Measurements from ENCODE around the gene MSRB1.

Gene MSRB1

GRCh38 chr16:1942810-1943726 is at the start of gene MSRB1:
Gene MSRB1, minus strand, starts transcription at chr16:1943199. Its CDS starts 43 bp downstream, at chr16:1943156.
- DNase-seq (ENCODE audit: low read depth) = peak; percentile 99

- DNase-seq (ENCODE audit: low read depth) = peak; percentile 98
Measured at GRCh38 chr16:1991948-1992703, 49.1 kb upstream of the MSRB1 start.

- DNase-seq (ENCODE audit: low read depth) = no peak
Measured at GRCh38 chr16:1991588-1991947, 48.6 kb upstream of the MSRB1 start.

- DNase-seq (ENCODE audit: low read depth) = peak; percentile 47
Measured at GRCh38 chr16:1991135-1991551, 48.1 kb upstream of the MSRB1 start.

- no peak for DNase-seq (ENCODE audit: low read depth)
Measured at GRCh38 chr16:1990351-1991134, 47.5 kb upstream of the MSRB1 start.

- no peak for DNase-seq (ENCODE audit: low read depth)
Measured at GRCh38 chr16:1990101-1990350, 47.0 kb upstream of the MSRB1 start.

GRCh38 chr16:1989209-1990100 is 46.5 kb upstream of the MSRB1 start, which contains the start of gene SYNGR3:
Gene SYNGR3, plus strand, starts transcription at chr16:1989970. Its CDS starts 133 bp downstream, at chr16:1990103.
- no peak for DNase-seq (ENCODE audit: low read depth)

GRCh38 chr16:1987198-1987597 is 44.2 kb upstream of the MSRB1 start:
- DNase-seq (ENCODE audit: low read depth) = no peak

- DNase-seq (ENCODE audit: low read depth) = no peak
Measured at GRCh38 chr16:1985466-1986150, 42.6 kb upstream of the MSRB1 start.

GRCh38 chr16:1984347-1985225 is 41.6 kb upstream of the MSRB1 start:
- no peak for DNase-seq (ENCODE audit: low read depth)

- DNase-seq (ENCODE audit: low read depth) = peak; percentile 42
Measured at GRCh38 chr16:1983544-1984346, 40.7 kb upstream of the MSRB1 start, which contains the start of gene GFER. Gene GFER, plus strand, starts transcription at chr16:1984193. Its CDS starts 26 bp downstream, at chr16:1984219.

GRCh38 chr16:1982991-1983543 is 40.1 kb upstream of the MSRB1 start:
- DNase-seq (ENCODE audit: low read depth) = no peak

- no peak for DNase-seq (ENCODE audit: low read depth)
Measured at GRCh38 chr16:1982013-1982433, 39.0 kb upstream of the MSRB1 start.

GRCh38 chr16:1981398-1981836 is 38.4 kb upstream of the MSRB1 start, which contains the start of gene NOXO1:
Gene NOXO1, minus strand, starts transcription at chr16:1981469. Its CDS starts 290 bp downstream, at chr16:1981179.
- DNase-seq (ENCODE audit: low read depth) = no peak

GRCh38 chr16:1980770-1981087 is 37.7 kb upstream of the MSRB1 start:
- no peak for DNase-seq (ENCODE audit: low read depth)

GRCh38 chr16:1980030-1980769 is 37.2 kb upstream of the MSRB1 start:
- DNase-seq (ENCODE audit: low read depth) = no peak

- DNase-seq (ENCODE audit: low read depth) = no peak
Measured at GRCh38 chr16:1979271-1980029, 36.5 kb upstream of the MSRB1 start.
